Fibroblast of lung (primary cell): Measurements from ENCODE around the gene CTSE. TPM values are rescaled to one million over a fixed set of nuclear protein-coding genes. Genes with fewer than 3 reads are reported as not detected.
A peak's percentile ranks its signal among the peaks of the same experiment; 100 is the strongest.

Source experiments
- DNase-seq, 2 donors: peaks; one replicate each; pipeline versions ENCODE4 v3.0.0 to v3.0.0-alpha.2; 2010; ENCODE audit warnings: low read depth in 2 of 2
- H2AFZ ChIP-seq: 2 replicates; pipeline ENCODE4 v1.5.1; 2012; ENCODE audit warnings: low read length, control low read depth, inconsistent platforms
- H3K27ac ChIP-seq: 2 replicates; pipeline ENCODE4 v1.5.1; 2011; ENCODE audit warnings: low read length, control low read depth; ENCODE audit not compliant: insufficient read depth
- H3K27me3 ChIP-seq: 2 replicates; pipeline ENCODE4 v1.5.1; 2011; ENCODE audit warnings: mild to moderate bottlenecking, low read length; ENCODE audit not compliant: control insufficient read depth, insufficient read depth
- H3K36me3 ChIP-seq: 2 replicates; pipeline ENCODE4 v1.5.1; 2011; ENCODE audit warnings: low read length; ENCODE audit not compliant: control insufficient read depth, insufficient read depth
- H3K4me1 ChIP-seq: 2 replicates; pipeline ENCODE4 v1.5.1; 2011; ENCODE audit warnings: low read length; ENCODE audit not compliant: control insufficient read depth, insufficient read depth; ENCODE audit errors: extremely low read depth
- H3K4me2 ChIP-seq: 2 replicates; pipeline ENCODE4 v1.5.1; 2011; ENCODE audit warnings: low read length, control low read depth; ENCODE audit not compliant: insufficient read depth; ENCODE audit errors: extremely low read depth
- H3K4me3 ChIP-seq, 4 experiments: fragments of 200-600 bp in 1 of 4; sonication (generic) in 1 of 4; replicated peaks in 1 of 4; 2 replicates each; pipeline ENCODE4 v1.5.1; 2011 to 2016; ENCODE audit warnings: low read length in 4 of 4, low read depth in 3 of 4, mild to moderate bottlenecking in 3 of 4, control low read depth in 2 of 4, inconsistent platforms in 1 of 4, mixed read lengths in 1 of 4; ENCODE audit not compliant: insufficient read depth in 1 of 4; ENCODE audit errors: control extremely low read depth in 1 of 4
- H3K79me2 ChIP-seq: 2 replicates; pipeline ENCODE4 v1.5.1; 2012; ENCODE audit warnings: mild to moderate bottlenecking, low read length, inconsistent platforms; ENCODE audit not compliant: control insufficient read depth, insufficient read depth
- H3K9ac ChIP-seq: 2 replicates; pipeline ENCODE4 v1.5.1; 2011; ENCODE audit warnings: mild to moderate bottlenecking, low read length, control low read depth; ENCODE audit not compliant: insufficient read depth
- H3K9me3 ChIP-seq: 2 replicates; pipeline ENCODE4 v1.5.1; 2012; ENCODE audit warnings: low read depth, low read length; ENCODE audit not compliant: control insufficient read depth, insufficient read depth
- H4K20me1 ChIP-seq: 2 replicates; pipeline ENCODE4 v1.5.1; 2011; ENCODE audit warnings: low read length; ENCODE audit not compliant: control insufficient read depth, insufficient read depth; ENCODE audit errors: extremely low read depth
- CTCF ChIP-seq, 2 donors: IDR thresholded peaks in 1 of 2; conservative IDR thresholded peaks in 1 of 2; 1 replicate in 1 of 2; 2 replicates in 1 of 2; pipeline ENCODE4 v1.5.1; 2011 to 2012; ENCODE audit warnings: low read length in 2 of 2, control low read depth in 1 of 2, inconsistent platforms in 1 of 2, low read depth in 1 of 2, mild to moderate bottlenecking in 1 of 2
- EZH2 ChIP-seq: IDR thresholded peaks from 2 replicates; pipeline ENCODE4 v1.5.1; 2012; ENCODE audit warnings: low read length, control low read depth, mild to moderate bottlenecking; ENCODE audit errors: missing control alignments
- polyA plus RNA-seq, 2 donors: library from polyadenylated mRNA; depleted of rRNA in 1 of 2; stranded (reverse) in 1 of 2; unstranded in 1 of 2; fragments of >200 nt; gene quantifications; 2 replicates each; pipeline ENCODE4 v1.2.1, GENCODE V29; 2011 to 2012; ENCODE audit warnings: missing spikeins in 1 of 2
- total RNA-seq: library from RNA; depleted of rRNA; stranded (reverse); fragments of >200 nt; gene quantifications from 2 replicates; pipeline ENCODE4 v1.2.1, GENCODE V29; 2014

Gene CTSE
- total and polyA plus RNA-seq, 2 donors (not counting 1 experiment from before 2014, with no cell fraction given): not detected

DNA sequence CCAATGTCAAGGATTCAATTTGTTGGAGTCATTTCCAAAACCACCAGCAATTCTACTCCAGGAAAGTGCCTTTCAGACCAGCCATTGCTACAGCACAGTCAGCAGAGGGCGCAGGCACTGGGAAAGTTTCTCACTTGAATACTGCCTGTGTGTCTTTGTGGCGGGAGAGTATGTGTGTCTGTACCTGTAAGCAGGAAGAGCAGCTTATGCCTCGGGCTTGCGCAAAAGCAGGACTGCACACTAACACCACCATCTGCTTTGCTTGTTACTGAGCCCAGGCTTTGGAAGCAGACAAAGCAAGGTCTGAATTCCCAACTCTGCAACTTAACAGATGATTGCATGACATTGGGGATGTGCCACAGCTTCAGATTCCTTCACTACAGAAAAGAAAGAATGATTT is 7.0 kb upstream of the CTSE start:
- peak; percentile 58 to 64 for DNase-seq
- Histone ChIP-seq H3K9me3 (no peaks in the 10 kb centered on the region), H3K9ac (no peak overlapping the region), H2AFZ (no peak overlapping the region), H3K79me2 (no peaks in the 10 kb centered on the region), H3K4me3 (no peak overlapping the region), H3K27me3 (peaks cover 20% of the 10 kb centered on the region), H3K27ac (no peak overlapping the region), H3K36me3 (no peaks in the 10 kb centered on the region), H3K4me1 (no peaks in the 10 kb centered on the region), H4K20me1 (no peaks in the 10 kb centered on the region), H3K4me2 (no peak overlapping the region)
- no peak for TF ChIP-seq EZH2
- TF ChIP-seq CTCF (conservative IDR thresholded peaks at IDR 0.05 in 1 of 2, IDR thresholded peaks at IDR 0.05 in 1 of 2; ENCODE audit: low read depth in 1 of 2, low read length in 2 of 2): peak; percentile 95 to 97

DNA sequence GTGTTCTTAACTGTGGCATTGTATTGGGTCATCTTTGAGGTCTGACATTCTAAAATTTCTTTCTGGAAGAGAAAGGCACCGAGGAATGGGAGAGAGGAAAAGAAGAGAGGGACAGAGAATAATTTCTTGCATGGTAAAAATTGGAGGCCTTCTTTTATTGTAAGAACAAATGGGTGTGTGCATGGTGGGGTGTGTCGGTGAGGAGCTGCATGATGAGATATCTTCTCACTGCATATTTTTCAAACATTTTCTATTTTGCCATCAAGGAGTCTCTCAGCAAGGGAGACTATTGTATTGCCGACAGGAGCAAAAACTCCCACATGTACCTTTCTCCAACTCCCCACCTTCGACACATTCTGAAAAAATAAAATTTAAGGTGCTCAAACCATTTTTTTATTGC is 6.5 kb upstream of the CTSE start:
- no peak for TF ChIP-seq EZH2
- no peak for TF ChIP-seq CTCF (conservative IDR thresholded peaks at IDR 0.05 in 1 of 2, IDR thresholded peaks at IDR 0.05 in 1 of 2; ENCODE audit: low read depth in 1 of 2, low read length in 2 of 2)
- Histone ChIP-seq H3K27me3 (peaks cover 16% of the 10 kb centered on the region), H3K36me3 (no peaks in the 10 kb centered on the region), H4K20me1 (no peaks in the 10 kb centered on the region), H3K9me3 (no peaks in the 10 kb centered on the region), H3K4me1 (no peaks in the 10 kb centered on the region), H3K9ac (no peak overlapping the region), H3K4me2 (no peak overlapping the region), H2AFZ (no peak overlapping the region), H3K27ac (no peak overlapping the region), H3K79me2 (no peaks in the 10 kb centered on the region), H3K4me3 (no peak overlapping the region)
- DNase-seq: no peak

- H3K4me3 ChIP-seq: no peak overlapping the region
- peak; percentile 25 to 50 for DNase-seq
These were observed 5.8 kb upstream of the CTSE start for GRCh38 chr1:206029484-206029883.

More at GRCh38 chr1:206029484-206029883, 5.8 kb upstream of the CTSE start:
- Histone ChIP-seq H3K27ac (no peak overlapping the region), H3K4me1 (no peaks in the 10 kb centered on the region), H3K36me3 (no peaks in the 10 kb centered on the region), H3K9ac (no peak overlapping the region), H3K4me2 (no peak overlapping the region), H2AFZ (no peak overlapping the region), H4K20me1 (no peaks in the 10 kb centered on the region), H3K9me3 (no peaks in the 10 kb centered on the region), H3K27me3 (peaks cover 11% of the 10 kb centered on the region), H3K79me2 (no peaks in the 10 kb centered on the region)
- TF ChIP-seq EZH2: no peak
- no peak for TF ChIP-seq CTCF (conservative IDR thresholded peaks at IDR 0.05 in 1 of 2, IDR thresholded peaks at IDR 0.05 in 1 of 2; ENCODE audit: low read depth in 1 of 2, low read length in 2 of 2)
